GM19035 (cell line): ENCODE results near the gene CD247.

ENCODE experiments used
- ATAC-seq: cut with Tn5 transposase; IDR thresholded peaks from one replicate; pipeline ENCODE4 v1.9.1; 2021; ENCODE audit not compliant: unreplicated experiment

The CD247 gene

DNA sequence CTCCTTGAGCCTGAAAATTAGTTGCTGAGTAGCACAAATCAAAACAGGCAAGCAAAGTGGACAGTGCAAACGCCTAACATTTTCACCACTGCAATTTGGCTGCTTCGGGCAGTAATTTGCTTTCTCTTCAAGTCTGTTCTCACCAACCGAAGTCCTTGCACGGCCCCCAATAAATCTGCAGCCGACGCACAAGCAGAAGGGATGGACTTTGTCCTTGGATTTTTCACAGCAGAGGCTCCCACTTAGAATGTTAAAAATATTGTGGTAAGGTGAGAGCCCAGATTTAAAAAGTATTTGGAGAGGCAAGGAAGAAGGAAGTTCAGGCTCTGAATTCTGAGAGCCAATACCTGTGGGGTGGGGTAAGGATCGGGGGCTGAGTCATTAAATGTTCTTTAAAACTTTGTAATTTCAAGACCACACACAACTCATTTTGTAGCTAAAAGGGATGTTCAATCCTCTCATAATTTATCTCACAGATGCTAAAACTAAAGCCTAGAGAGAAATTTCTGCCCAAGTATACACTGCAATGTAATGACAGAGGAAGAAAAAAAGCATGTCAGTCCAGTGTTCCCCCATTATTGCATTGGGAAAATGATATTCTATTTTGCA is 6.2 kb downstream of the CD247 start:
- no peak for ATAC-seq

DNA sequence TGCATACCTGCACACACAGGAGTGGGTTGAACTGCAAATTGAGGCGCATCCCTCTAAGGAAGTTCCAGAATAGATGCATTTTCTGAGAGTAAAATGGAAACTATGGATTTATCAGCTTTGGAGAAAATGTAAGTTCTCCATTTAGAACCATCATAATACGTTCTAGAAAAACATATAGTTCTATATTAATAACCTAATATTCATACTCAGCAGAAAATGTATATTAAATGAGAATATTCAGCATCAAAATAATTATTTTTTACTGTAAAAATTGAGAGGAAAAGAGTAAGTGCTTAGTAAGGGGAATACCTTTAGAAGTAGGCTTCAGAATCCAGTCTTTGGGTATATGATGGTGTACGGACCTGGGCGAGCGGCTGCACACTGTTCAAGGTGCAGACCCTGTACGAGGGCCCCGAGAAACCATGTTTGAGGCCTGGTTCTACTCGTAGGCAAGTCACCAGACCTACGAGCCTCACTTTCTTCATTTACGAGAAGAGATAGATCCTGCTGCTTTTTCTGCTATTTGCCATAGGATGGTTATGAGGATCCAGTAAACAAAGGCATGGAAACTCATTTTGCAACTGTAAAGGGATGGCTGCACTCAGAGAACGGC is 6.8 kb downstream of the CD247 start:
- ATAC-seq, result no peak

DNA sequence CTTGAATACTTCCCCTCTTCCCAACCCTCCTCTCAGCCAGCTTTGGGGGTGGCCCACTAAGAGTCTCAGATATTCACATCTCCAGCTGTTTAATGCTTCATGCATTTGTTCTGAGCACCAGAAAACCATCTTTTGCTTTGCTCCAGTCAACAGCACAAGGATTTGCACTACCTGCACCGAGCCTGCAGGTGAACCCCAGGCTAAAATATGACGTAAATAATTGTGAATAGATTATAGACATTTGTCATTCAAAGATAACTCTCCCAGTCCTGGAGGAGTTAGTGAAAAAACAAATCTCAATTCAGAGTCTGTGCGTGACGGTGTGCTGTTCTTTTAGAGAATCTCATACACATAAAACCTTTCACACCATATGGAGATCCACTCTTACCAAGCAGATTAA is 7.4 kb downstream of the CD247 start:
- no peak for ATAC-seq

DNA sequence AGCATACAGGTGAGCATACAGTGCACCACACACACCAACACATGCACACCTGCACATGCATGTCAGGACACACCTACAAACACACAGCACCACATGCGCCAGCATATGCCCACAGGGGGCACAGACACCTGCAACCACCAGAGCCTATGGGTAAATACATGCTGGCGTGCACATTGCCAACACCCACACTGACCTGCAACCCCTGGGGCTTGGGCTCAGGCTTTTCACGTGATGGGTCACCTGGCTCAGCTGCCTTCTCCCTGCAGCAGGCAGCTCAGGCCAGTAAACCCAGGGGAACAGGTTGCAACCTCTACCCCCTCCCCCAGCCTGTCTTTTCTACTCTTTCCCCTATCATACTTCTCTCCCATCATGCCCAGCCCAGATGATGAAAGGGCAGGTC is 8.1 kb downstream of the CD247 start:
- ATAC-seq, result no peak

DNA sequence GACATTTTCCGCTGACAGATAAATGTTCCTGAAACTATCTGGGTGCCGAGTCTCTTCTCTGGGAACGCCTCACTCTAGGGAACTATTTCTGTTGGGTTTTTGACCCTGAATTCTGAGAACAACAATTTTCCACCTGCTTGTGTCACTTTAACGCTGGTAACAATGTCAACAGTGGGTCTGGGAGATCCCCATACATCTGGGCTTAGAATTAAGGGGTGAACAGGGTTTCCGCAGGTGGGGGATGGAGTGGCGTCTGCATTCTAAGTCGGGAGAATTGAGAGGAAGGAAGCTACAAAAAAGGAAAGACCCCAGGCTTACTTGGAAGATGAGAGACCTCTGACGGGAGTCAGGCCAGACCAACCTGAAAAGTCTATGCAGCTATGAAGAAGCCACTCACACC is 8.7 kb downstream of the CD247 start:
- no peak for ATAC-seq

GRCh38 chr1:167507719-167508118 is 10.6 kb downstream of the CD247 start:
- ATAC-seq, result no peak

GRCh38 chr1:167504467-167504827 is 13.9 kb downstream of the CD247 start:
- no peak for ATAC-seq

DNA sequence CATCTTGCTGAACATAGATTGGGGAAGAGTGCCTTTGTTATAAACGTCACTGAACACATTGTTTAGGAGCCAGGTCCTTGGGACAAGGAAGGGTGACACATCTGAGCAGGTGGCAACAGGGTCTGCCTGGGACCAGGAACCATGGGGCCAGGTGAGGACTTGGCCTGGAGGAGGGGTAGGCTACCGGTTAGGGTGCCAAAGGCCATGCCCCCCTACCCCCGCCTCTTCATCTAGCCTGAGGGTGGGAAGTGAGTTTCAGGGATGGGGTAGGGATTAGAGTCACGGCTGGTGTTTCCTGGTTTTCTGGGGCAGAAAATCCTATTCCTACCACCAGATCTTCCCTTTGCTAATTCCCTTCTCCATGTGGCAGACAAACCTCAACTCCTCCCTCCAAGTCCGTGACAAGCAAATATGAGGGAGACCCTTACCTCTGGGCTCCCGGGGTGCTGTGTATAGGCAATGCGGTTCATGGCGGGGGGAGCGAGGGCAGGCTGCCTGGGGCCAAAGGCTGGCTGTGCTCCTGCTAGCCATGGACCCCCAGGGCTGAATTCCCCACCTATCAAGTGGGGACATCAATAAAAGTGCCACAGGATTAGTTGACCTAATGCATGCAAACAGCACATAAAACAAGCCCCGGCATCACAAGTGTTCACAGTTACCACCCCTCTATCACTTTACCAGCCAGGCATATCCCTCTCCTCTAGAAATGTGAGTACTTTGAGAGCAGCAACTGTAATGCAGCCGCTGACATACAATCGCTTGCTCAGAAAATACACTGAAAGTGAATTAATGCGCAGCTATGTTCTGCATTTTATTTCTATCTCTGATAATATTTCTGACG is 14.5 kb downstream of the CD247 start:
- ATAC-seq, result no peak

DNA sequence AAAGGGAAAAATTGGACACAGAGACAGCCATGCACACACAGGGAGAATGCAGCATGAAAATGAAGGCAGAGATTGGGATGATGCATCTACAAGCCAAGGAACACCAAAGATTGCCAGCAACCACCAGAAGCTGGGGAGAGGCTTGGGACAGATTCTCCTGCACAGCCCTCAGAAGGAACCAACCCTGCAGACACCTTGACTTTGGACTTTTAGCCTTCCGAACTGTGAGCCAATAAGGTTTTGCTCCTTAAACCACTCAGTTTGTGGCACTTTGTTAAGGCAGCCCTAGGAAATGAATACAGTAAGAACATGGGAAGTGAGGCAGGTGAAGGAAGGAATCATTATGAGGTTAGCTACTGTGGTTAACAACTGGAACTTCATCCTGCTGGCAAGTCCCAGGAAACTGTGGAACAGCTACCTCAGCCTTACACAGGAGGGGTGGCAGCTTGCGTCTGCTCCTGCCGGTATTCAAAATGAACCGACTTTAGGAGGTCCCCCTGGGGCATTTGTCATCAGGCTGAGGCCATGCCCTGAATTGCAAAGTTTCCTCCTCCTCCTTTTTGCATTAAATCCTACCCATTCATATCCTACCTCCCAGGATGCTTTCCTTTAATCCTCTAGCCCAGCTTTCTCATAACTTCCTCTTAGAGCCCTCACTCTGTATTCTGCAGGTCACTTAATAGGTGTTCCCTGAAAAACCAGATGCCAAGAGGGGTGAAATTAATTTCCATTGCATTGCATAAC is 15.4 kb downstream of the CD247 start:
- no peak for ATAC-seq

- ATAC-seq, result no peak
Measured at GRCh38 chr1:167502192-167502551, 16.2 kb downstream of the CD247 start.

- ATAC-seq, result no peak
Measured at GRCh38 chr1:167501515-167502191, 16.7 kb downstream of the CD247 start.

DNA sequence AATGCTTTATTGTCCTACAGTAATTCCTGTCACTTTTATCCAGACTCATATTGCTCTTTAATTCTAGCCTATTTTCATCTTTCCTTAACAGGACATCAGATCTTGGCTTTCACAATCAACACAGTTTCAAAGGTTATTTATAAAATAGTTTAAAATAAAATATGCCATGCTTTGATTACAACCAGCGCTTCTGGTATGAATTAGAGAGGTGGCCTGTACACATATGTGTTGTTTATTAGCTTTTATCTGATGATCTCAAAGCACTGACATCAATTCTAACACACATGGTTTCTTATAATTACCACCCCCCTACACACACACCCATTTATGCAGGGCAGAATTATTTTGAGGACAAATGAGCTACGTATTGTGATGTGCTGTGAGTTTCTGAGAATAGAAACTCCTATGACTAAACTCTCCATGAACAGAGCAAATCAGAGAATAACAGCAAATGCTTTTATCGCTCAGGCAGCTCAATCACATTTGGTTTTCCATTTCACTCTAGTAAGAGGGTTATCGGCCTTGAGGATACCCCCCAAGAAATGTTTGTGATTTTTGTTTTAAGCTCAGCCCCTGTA is 18.0 kb downstream of the CD247 start:
- no peak for ATAC-seq

DNA sequence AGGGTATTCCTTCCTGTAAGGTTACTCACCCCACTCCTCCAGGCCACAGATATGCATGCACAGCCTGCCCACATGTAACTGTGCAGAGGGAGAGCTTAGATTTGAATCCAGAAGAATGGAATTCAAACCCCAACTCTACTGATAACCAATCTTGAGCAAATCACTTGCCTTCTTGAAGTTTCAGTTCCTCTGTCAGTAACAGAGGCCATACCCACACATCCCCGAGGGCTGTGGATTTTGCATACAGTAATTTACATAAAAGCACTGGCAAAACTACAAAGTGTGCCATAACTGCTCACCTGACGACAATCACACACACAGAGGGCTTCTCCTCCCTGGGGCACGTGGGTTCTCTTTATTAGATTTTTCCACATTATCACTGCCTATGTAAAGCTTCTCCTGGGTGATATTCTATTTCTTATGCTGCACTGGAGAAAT is 18.6 kb downstream of the CD247 start:
- ATAC-seq, result peak; percentile 98

DNA sequence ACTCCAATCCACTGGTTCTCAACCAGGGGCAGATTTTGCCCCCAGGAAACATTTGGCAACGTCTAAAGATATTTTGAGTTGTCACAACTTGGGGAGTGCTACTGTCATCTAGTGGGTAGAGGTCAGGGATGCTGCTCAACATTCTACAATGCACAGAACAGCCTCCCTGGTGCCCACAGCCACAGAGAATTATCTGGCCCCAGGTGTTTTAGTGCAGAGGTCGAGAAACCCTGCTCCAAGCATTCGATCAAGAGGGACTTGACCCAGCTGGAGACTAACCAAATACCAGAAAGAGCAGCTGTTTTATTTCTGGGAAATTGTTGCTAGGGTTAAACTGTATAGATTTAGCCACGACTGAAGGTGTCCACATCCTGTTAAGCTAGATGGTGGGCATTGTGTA is 19.2 kb downstream of the CD247 start:
- no peak for ATAC-seq

DNA sequence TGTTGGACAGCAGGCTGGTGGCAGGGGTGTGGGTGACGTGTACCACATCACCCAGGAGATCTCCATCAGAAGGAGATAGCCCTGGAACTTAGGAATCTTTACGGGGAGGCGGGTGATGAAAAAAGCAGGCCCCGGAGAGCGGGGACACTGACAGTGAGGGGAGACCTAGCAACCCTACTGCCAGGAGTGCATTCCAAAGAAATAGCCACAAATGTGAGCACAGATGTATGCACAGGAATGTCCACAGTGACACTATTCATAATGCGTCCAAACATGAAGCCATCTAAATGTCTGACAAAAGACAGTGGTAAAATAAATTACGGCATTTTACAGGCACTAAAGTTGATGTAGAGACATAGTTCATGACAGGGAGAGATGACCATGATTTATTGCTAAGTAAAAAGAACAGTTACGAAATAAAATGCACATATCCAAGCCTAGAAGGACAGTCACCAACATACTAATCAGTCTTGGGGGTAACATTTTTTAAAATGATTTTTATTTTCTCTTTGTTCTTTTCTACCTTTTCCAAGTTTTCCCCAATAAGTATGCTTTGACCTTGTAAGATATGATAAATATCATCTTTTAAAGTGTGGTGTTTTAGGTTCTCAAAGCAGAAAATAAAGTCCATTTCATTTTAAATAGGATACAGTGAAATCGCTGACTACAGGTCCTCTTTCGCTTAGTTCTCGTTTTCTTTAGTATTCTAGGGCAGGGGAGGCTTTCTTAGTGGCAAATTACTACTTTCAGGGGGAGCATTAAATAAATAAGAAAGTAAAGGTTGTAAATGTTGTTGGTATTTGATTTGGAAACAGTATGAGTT is 21.3 kb downstream of the CD247 start:
- ATAC-seq, result no peak

DNA sequence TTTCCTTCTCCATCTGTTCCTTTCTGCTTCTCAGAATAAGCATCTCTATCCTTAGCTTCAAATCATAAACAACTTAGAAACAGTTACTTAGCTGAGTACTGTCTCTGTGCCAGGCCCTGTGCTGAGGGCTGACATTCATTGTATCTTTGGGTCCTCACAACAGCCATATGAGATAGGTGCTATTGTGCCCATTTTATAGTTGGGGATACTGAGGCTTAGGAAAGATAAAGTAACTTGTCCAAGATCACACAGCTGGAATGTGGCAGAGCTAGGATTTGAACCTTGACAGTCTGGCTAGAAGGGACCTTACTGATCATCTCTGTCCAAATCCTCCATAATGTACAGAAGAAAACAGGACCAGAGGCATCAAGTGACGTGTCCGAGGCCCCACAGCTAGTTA is 25.0 kb downstream of the CD247 start:
- ATAC-seq, result no peak

- ATAC-seq, result no peak
Measured at GRCh38 chr1:167492481-167492910, 25.8 kb downstream of the CD247 start.

GRCh38 chr1:167491586-167492461 is 26.5 kb downstream of the CD247 start:
- ATAC-seq, result no peak

GRCh38 chr1:167490765-167491164 is 27.6 kb downstream of the CD247 start:
- ATAC-seq, result no peak
